Measurements from ENCODE around the gene COL3A1.

COL3A1 gene

GRCh38 chr2:188976545-188977268 lies 2.5 kb downstream of the COL3A1 start:
- no peak for DNase-seq (ENCODE audit: low read depth)

DNA sequence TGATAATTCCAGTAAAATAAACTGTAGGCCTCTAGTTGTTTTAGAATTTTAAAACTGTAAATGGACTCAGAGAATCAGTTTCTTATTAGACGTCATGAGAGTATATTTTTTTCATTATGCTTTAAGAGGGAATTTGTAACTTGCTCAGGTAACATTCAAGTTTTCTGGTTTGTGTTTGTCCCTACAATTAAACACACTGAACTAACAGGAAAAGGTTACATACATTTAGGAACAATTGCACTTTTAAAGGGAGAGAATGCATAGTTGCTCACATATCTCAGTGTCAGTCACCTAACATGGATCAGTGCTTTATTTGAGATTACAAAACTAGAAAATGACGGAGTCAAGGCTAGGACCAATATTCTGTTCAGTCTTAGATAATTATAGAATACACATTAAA lies 3.1 kb downstream of the COL3A1 start:
- DNase-seq (ENCODE audit: low read depth), result no peak

DNA sequence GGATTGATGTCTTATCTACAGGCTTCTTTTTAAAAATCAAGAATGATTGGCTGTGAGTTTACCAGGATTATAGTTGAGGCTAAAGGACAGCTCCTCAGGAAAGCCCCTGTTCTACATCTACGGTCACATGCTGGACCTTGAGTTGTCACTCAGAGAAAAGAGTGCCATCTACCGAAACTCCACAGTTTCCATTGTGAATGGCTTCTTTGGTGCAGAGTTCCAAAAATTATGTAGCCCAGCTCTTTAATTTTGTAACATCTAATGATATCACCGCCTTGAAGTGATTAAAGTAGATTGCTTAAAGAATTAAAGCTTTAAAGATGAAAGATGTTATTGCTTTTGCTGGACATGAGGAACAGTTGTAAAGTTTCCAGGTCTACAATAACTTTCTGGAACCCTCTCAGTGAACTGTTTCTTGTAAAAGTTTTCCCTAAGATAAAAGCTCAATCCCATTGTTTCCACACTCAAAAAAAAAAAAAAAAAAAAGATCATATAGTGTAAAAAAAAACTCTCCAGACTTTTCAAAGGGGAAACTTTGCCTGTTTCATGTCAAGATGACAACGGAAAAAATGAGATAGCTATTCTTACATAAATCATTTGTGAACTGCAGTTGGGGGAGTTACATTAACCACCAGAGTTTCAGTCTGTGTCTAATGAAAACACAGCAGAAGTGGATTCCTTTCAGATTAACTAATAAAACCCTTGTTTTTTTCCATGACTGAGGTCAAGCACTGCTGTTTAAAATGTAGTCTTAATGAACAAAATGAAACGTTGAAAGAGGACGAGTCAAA lies 4.3 kb downstream of the COL3A1 start:
- no peak for DNase-seq (ENCODE audit: low read depth)

- no peak for DNase-seq (ENCODE audit: low read depth)
Observed at GRCh38 chr2:188979187-188980114, 5.3 kb downstream of the COL3A1 start.

DNA sequence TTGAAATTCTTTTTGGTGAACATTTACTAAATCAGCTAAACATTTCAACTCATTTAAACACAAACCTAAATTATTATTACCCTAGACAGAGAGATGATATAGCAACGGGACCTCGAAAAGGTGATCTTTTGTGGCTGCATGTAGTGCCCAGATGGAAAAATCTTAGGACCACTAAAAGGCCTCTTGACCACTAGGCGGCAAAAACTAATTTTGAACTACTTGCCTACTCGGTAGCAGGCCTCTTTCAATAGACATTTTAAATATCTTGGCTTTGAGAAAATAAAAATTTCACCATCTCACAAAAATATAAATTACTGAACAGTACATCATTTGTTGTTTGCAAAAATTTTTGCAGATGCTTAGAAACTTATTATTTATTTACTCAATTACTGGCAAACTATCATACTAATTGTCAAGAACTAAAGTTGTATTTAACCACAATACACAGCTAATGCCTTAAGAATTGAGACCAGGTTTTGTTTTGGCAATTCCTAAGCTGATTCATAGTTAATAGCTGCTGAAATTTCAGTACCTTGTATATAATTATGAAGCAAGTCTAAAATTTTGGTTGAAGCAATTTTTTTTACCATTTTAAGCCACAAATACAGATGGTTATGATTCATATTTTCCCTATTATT lies 9.4 kb downstream of the COL3A1 start:
- no peak for DNase-seq (ENCODE audit: low read depth)

DNA sequence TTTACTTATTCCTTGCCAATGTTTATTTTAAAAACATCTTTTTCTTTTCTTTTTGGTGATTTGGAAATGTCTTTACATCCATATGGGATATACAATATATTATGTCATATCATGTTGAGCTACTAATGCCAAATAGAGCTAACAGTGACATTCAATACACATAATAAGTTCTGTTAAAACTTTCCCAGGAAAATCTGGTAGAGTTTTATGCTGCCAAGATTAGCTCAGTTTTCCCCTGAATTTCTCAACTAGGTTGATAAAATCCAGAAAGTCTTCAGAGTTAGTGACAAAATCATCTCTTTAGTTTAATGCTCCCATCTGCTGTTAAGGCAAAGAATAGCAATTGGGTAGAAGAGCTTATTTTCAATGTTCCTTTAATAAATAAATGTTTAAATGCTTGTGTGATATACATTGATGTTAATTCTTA lies 9.9 kb downstream of the COL3A1 start:
- DNase-seq (ENCODE audit: low read depth), result no peak

- DNase-seq (ENCODE audit: low read depth), result no peak
Observed at GRCh38 chr2:188984680-188985079, 10.5 kb downstream of the COL3A1 start.

GRCh38 chr2:188986839-188987238 lies 12.7 kb downstream of the COL3A1 start:
- no peak for DNase-seq (ENCODE audit: low read depth)

DNA sequence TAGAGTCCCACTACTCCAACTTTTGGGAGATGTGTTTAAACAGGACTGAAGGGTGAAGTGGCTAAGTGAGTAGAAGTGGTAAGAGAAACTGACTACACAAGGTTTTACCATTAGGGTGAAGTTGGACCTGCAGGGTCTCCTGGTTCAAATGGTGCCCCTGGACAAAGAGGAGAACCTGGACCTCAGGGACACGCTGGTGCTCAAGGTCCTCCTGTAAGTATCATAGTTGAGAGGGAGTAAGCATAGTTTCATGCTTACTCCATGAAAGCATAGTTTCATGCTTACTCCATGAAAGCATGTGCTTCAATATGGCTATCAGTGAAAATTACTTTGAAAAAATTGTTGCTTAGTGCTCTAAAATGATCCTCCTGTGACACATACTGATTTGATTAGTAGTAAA lies 19.1 kb downstream of the COL3A1 start:
- DNase-seq (ENCODE audit: low read depth), result no peak

DNA sequence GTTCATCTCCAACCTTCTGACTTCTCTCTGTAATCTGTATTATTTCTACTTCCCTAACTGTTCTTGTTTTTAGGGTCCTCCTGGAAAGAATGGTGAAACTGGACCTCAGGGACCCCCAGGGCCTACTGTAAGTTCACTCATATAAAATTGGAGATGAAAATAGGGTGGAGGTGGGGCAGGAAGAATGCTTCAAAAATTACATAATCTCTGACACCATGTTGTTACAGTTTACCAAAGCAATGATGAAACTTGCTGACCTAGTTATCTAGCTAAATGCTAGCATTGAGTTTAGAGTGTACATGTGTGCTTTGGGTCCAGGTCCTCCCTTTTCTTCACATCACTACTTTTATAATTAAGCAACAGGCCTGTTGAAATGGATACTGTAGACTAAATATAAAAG lies 23.1 kb downstream of the COL3A1 start:
- DNase-seq (ENCODE audit: low read depth), result no peak

GRCh38 chr2:189000221-189000620 lies 26.0 kb downstream of the COL3A1 start:
- no peak for DNase-seq (ENCODE audit: low read depth)

DNA sequence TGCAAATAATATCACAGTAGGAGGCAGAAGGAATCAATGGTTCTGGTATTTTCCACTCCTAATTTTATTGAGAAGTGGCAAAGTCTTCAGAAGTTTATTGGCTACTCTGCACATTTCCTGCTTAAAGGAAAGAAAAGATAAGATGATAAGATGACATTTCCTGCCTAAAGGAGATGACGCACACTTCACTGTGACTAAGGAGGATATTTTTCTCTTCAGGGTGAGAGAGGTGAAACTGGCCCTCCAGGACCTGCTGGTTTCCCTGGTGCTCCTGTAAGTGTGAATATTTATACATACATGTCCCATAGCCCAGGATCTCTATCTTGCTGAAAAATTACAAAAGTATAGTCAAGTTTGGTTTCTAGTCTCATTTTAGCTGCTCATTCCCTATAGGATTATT lies 27.9 kb downstream of the COL3A1 start:
- no peak for DNase-seq (ENCODE audit: low read depth)

- DNase-seq (ENCODE audit: low read depth), result no peak
Observed at GRCh38 chr2:189008555-189009262, 34.5 kb downstream of the COL3A1 start.

- DNase-seq (ENCODE audit: low read depth), result no peak
Observed at GRCh38 chr2:189010536-189010935, 36.4 kb downstream of the COL3A1 start.

GRCh38 chr2:189012351-189012750 lies 38.2 kb downstream of the COL3A1 start:
- DNase-seq (ENCODE audit: low read depth), result no peak

DNA sequence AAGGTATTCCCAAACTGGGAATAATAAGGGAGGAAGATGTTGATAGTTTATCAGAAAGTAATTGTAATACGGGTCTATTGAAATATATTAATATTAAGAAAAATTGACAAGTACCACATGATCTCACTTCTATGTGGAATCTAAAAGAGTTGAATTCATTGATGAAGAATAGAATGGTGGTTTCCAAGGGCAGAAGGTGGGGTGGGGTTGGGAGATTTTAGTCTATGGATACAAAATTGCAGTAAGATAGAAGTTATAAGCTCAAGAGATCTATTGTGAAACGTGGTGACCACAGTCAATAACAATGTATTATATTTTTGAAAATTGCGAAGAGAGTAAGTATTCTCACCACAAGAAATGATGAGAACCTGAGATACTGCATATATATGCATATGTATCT lies 38.9 kb downstream of the COL3A1 start:
- DNase-seq (ENCODE audit: low read depth), result no peak

DNA sequence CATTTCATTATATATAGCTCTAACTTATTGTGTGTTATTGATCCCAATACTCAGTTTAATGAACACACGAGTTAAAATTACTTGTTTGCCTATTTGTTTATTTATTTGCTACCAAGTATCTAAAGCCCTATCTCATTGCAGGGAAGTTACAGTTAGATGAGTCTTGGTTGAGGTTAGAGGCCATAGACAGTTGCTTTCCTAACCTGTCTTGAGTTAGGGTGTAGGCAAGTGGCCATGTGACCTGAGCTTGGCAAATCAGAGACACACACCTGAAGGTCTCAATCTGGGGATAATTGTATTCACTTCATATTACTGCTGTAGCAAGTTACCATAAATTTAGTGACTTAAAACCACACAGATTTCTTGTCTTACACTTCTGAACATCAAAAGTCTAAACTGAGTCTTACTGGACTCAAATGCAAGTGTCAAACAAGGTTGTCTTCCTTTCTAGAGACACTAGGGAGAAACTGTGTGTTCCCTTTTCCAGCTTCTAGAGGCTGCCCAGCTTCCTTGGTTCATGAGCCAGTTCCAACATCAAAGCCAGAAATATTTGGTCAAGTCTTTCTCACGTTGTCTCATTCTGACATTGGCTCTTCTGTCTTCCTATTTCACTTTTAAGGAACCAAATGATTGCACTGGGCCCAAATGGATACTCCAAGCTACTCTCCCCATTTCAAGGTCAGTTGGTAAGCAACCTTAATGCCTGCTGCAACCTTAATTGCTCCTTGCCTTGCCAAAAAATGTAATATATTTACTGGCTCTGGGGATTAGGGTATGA lies 39.7 kb downstream of the COL3A1 start:
- no peak for DNase-seq (ENCODE audit: low read depth)

DNA sequence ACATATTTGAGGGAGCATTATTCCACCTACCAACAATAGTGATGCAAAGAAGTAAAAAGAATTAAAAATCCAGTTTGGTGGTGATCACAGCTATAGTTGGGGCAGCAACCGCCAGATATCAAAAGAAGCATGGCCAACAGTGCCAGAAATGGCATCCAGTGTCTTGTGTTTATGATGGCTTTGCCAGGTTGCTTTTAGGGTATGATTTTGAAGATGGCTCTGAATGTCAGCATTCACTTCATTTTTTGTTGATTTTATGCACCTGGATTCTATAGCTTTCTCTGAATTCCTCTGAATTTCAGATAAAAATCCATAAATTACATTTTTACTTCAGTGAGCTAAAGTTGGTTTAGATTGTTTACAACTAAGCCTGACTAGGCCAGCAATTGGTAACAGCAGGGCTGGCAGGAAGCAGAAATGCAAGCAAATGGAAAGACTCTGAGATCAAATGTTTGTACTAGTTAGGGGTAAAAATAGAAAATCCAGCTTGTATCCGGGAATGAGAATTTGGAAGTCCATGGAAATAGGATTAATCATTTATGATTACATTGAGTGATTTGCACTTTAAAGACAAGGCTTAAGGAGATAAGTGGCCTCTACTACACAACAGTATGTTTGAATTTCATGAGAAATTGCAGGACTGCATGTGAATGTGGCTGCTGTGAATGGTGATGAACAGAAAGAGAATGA lies 40.4 kb downstream of the COL3A1 start:
- DNase-seq (ENCODE audit: low read depth), result no peak

GRCh38 chr2:189015359-189015758 lies 41.2 kb downstream of the COL3A1 start:
- DNase-seq (ENCODE audit: low read depth), result no peak

GRCh38 chr2:189016311-189016861 lies 42.2 kb downstream of the COL3A1 start:
- DNase-seq (ENCODE audit: low read depth), result no peak

Measured in stimulated activated CD8-positive, alpha-beta memory T cell treated with anti-CD3 and anti-CD28 coated beads, Interleukin-15, amount 100 ng/mL, for 1 hour (primary cell).